GM21528 (cell line): Measurements from ENCODE around the gene TNS3.
"Not testable (repeated sequence)": the region's sequence is repeated elsewhere in the genome, so short reads cannot be mapped to it uniquely, and the experiment has no call there.

Experiments
- ATAC-seq: cut with Tn5 transposase; IDR thresholded peaks from one replicate; pipeline ENCODE4 v1.9.1; 2021; ENCODE audit warnings: mild to moderate bottlenecking, moderate library complexity; ENCODE audit not compliant: unreplicated experiment, low FRiP score

The TNS3 gene

GRCh38 chr7:47544416-47544815 is 37.5 kb downstream of the TNS3 start:
- no peak for ATAC-seq

GRCh38 chr7:47543714-47544113 is 38.2 kb downstream of the TNS3 start:
- ATAC-seq: no peak

- no peak for ATAC-seq
Observed at GRCh38 chr7:47543056-47543455, 38.9 kb downstream of the TNS3 start.

DNA sequence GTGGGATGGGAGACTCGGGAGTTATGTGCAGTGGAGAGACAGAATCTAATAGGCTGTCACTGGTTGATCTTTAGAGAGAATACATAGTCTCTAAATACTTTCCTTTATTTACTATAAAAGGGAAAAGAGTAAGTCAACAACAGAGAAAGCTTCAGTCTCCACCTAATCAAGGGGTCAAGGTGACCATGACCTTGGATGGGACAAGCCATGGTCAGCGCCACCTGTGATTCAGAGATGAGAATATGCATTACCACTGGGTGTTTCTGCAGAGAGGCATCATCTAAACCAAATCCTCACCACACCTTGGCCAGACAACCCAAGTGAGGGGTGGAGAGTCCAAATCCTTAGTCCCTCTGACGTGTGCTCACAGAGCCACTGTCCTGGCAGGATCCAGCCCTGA is 39.9 kb downstream of the TNS3 start:
- ATAC-seq: no peak

DNA sequence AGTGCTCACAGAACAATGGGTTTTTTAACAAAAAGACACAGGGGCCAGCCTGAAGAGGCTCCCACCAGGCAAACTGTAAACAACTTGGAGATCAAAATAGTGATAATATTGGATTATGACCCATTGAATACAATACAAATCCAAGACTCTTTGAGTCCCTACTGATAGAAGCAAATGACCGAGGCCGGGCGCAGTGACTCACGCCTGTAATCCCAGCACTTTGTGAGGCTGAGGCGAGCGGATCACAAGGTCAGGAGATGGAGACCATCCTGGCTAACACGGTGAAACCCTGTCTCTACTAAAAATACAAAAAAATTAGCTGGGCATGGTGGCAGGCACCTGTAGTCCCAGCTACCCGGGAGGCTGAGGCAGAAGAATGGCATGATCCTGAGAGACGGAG is 40.4 kb downstream of the TNS3 start:
- not testable (repeated sequence) for ATAC-seq

DNA sequence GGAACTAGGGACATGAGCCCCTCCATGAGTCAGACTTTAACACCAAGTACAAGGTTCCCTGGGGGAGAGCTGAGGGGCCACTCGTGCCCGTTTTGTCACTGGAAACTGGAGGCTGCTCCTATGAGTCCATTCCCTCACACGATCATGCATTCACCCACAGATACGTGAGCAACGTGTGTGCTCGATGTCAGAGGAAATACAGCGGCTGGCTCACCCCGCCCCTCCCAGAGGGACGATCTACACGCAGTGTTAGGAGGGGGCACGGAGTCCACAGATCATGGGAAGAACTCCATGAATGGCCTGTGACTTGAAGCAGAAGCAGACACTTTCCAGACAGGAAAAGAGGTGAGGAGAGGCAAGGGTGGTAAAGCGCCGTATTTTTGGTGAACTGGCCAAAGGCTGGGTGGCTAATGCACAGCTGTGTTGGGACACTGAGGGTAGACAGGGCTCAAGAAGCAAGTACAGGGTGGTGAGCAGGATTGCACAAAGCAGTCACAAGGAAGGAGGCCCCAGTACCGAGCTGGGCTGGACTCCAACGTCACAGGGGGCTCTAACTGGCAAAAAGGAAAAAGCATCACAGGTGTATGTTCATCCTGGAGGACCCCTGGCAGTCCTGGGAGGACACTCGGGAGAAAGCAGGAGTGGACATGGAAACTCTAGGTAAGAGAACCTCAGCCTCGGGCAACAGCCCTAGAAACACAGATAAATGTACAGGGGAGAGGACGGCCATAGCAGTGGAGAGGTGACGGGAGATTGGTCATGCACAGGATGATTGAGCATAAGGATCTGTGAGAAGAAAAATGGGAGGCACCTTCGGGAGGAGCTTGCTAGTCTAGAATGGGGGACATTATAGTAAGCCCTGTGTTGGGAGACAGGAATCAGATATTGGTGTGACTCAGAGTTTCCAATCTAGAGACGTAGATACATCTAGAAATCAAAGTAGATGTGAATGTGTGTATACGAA is 41.2 kb downstream of the TNS3 start:
- no peak for ATAC-seq

GRCh38 chr7:47540053-47540386 is 41.9 kb downstream of the TNS3 start:
- no peak for ATAC-seq

DNA sequence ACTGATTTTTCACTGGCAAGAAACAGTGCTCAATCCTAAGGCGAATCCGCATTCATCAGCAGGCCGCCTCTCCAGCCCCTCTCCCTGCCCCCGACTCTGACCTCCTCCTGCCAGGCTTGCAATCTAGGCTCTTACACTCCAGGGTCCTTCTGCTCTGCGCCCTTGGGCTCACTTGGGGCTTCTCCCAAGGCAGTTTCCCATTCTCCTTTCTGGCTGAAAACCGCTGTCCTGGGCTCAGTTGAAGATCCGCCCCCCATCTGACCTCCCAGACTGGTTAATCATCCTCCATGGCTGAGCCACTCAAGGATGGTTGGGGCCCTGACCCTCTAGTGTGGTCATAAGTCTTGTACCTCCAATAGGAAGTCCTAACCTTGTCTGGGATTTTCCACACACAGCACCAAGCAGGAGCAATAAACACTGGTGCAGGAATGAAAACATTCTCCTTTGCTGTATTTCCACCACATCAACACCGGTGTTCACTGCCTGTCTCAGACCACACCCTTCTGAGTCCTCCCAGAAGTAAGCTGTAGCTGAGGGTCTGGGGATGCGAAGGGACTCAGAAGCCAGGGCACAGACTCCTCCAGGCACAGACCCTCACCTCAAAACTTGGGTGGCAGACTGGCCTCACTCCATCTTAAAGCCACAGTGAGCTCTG is 42.4 kb downstream of the TNS3 start:
- no peak for ATAC-seq

GRCh38 chr7:47538846-47539311 is 43.0 kb downstream of the TNS3 start:
- no peak for ATAC-seq

DNA sequence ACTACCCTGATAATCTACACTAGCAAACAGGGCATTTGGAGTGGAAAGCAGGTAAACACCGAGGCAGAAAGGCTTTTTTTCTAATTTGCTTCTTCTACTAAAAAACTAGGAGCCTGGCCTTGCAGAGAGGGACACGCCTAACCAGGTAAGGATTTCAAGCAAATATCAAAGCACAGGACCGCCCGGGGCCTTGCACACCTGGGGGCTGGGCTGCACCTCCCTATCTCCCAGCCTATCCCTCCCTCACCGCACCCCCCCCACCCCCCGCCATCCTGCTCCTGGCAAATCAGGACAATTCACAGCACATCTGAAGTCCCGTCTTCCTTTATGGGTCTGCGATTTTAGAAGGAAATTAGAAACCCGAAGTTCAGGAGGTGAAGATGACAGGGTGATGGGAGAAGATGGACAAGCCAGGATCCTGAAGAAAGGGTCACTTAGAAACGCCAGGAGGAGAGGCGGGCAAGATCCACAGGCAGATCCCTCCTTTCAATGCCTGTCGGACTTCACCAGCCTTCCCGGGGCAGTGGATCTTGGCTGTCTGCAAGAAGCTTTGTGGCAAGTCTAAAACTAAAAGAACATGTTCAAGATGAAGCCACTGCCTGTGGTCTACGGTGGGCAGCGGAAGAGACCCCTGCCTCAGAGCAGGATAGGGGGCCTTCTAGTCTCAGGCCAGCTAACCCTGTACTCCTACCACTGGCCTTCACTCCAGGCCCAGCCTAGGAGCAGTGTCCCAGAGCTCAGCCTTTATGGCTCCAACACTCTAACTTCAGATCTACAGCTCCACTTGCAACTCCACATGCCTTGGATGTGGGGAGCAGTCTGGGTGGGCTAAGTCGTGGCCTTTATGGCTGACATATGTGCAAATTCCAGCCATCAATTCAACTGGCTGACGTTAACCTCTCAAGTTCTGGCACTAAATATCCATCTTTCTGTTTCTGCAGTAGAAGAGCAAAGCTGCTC is 43.9 kb downstream of the TNS3 start:
- ATAC-seq: no peak

GRCh38 chr7:47536661-47537611 is 45.0 kb downstream of the TNS3 start:
- no peak for ATAC-seq

GRCh38 chr7:47535704-47536628 is 45.9 kb downstream of the TNS3 start:
- ATAC-seq: no peak

DNA sequence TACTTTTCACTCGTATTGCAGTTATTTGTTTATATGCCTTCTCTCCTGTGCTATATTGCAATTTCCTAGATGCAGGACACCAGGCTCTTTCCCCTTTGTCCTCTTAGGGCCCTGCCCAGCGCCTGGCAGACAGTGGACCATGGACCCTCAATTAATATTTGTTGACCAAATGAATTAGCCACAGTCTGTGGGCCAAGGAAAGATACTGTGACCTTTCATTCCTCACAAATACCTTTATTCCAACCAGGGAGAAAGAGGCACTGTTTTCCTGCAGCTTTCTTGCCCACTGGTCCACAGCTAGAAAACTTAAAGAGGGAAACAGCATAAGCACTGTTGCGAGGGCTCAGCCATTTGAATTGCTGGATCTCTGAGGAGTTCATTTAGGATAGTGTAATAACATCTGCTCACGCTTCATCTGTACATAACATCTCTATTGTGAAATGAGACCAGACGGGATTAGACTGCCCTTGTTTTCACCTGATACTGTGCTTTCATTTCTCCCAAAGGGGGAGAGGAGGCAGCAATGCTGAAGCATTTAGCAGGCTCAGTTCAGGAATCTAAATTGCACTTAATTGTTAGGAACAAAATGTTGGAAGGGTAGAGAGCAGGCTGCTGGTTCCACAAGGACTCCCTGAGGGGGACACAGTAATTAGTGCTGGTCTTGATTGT is 46.7 kb downstream of the TNS3 start:
- ATAC-seq: no peak

GRCh38 chr7:47534322-47535034 is 47.4 kb downstream of the TNS3 start:
- no peak for ATAC-seq

DNA sequence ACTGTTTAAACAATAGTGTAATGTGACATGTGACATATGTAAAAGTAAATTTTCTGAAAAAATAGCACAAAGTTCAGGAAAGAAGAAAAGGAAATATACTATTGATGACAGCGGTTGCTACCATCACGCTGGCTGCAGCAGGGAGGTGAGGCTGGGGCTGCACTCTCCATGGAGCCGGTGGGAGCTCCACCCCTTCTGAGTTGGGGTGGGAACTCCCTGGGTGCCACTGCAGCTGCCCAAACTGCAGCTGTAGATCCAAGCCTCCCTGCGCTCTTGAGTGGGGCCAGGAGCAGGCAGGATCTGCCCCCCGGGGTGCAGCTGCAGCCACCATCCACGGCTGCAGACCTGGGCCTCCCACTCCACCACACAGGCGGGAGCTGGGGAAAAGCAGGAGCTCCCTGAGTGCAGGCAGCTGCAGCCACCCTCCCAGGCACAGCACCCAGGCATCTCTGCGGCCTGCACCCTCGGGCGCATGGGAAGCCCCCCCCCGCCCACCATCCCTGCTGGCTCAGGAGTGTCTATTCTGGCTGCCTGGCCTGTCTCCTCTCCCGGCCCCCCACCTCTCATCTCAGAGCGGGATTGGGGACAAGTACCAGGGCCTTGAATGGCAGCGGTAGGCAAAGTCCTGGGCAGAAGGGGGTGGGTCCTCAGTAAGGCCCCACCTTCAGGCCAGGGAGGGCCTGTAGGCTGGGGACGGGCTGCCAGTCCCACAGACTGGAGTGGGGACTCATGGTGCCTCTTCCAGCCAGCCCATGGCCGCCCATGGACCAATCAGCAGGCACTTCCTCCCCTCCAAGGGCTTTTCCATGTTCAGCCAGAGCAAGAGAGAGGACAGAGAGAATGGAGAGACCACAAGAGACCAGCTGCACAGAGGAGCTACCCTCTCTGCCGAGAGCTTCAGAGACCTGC is 50.1 kb downstream of the TNS3 start:
- no peak for ATAC-seq

- no peak for ATAC-seq
Observed at GRCh38 chr7:47529826-47530555, 51.9 kb downstream of the TNS3 start.
